ENCODE results near the gene UIMC1. TPM values are rescaled to one million over a fixed set of nuclear protein-coding genes. Genes with fewer than 3 reads are reported as not detected.

Gene UIMC1
- total RNA-seq, 1 donor from 2014 or later = 24.5 TPM

DNA sequence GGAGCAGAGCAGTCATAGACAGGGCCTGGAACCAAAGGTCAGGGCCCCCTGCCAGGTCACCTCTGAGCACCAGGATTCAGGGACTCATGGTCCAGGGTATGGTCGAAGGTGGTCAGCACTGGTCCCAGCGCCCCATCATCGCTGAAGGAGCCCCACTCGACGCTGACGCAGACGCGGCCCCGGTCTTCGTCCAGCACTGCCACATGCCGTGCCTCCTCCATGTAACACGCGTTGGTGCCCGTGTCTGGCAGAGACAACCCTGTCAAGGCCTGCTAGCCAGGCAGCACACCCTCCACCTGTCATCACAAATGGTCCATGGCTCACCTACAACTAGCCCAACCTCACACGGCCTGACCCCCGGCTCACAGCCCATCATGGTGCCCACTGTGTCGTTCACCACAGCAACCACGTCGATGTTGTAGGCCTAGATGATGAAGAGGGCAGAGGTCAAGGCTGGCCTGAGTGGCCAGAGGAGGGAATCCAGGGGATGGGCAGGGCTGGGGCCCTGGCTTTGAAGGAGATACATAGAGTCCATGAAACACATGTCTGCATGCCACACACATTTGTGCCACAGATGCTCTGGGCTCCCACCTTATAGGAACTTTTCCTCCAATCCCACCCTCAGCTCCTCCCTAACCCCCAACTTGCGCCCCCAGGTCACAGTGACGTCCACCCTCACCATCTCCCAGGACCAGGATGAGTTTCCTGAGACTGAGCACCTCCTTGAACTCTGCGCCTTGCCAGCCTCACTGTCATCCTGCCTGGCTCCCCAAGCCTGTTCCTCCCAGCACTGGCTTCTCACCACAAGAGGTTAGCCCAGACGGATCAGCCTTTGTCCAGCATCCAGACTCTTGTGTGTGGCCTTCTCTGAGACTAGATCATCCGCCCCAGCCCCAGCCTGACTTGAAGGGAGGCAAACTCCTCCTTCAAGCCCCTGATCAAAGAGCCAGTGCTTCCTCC, 117.0 kb downstream of the UIMC1 start:
- DNase-seq (ENCODE audit: low read depth) (no peak), FAIRE-seq (no peak)
- TF ChIP-seq, protein P1, sequence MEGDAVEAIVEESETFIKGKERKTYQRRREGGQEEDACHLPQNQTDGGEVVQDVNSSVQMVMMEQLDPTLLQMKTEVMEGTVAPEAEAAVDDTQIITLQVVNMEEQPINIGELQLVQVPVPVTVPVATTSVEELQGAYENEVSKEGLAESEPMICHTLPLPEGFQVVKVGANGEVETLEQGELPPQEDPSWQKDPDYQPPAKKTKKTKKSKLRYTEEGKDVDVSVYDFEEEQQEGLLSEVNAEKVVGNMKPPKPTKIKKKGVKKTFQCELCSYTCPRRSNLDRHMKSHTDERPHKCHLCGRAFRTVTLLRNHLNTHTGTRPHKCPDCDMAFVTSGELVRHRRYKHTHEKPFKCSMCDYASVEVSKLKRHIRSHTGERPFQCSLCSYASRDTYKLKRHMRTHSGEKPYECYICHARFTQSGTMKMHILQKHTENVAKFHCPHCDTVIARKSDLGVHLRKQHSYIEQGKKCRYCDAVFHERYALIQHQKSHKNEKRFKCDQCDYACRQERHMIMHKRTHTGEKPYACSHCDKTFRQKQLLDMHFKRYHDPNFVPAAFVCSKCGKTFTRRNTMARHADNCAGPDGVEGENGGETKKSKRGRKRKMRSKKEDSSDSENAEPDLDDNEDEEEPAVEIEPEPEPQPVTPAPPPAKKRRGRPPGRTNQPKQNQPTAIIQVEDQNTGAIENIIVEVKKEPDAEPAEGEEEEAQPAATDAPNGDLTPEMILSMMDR (IDR thresholded peaks at IDR 0.05; ENCODE audit: insufficient read depth, low read length, severe bottlenecking) = no peak

DNA sequence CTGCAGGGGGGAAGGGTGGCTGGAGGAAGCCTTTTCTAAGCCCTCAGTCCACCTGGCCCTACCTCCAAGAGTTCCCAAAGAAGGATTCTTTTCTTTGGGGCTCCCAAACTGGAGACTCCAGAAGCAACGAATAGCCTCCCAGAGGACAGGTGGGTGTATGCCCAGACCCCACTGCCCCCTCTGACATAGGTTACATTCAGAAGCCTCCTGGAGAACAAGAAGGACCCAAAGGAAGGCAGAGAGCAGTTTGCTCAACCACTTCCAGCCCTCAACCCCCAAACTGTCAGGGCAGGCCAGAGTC, 117.8 kb downstream of the UIMC1 start:
- FAIRE-seq = no peak
- no peaks in the 10 kb centered on the region for H3K36me3 ChIP-seq (ENCODE audit: control insufficient read depth, insufficient read depth, low read length)

More for the DNA sequence above, 117.0 kb downstream of the UIMC1 start:
- no peaks in the 10 kb centered on the region for H3K36me3 ChIP-seq (ENCODE audit: control insufficient read depth, insufficient read depth, low read length)
- H3K4me3 ChIP-seq (ENCODE audit: low read depth, low read length) = no peak overlapping the region
- no peaks in the 10 kb centered on the region for H3K27me3 ChIP-seq (ENCODE audit: control insufficient read depth, insufficient read depth, low read length)

DNA sequence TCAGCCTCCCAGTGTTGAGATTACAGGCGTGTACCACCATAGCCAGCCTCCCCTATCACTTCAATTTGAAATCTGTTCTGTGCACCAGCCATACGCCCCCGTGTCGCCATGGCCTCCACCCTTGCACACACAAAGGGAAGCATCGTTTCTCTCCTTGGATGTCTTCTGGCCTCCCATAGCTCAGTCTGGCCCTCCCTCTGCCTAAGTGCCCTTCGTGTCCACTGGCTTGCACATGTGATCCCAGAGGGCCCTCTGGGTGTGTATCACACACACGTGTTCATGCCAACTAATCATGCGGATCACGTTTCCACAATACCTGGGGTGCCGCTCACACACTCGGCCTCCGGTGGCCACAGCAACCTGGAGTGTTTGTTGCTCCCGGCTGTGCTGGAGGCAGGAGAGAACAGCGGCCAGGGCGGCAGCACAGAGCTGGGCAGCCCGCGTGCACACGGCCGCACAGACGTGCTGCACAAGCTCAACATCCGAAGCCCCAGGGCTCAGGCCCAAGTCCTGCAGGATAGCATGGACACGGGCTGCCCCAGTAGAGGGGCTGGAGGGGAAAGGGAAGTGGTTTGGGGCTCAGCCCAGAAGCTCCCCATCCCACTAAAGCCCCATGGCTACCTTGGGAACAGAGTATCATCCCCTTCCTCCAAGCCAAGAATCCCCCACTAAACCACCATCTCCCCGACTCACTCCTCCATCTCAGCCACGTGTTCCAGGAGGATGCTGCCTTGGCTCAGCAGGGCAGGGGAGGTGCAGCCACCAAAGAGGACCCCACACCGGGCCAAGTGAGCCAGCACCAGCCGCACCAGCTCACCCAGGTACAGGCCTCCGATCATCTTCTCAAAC, 118.3 kb downstream of the UIMC1 start:
- Histone ChIP-seq H3K4me3 (ENCODE audit: low read depth, low read length) (no peak overlapping the region), H3K36me3 (ENCODE audit: control insufficient read depth, insufficient read depth, low read length) (no peaks in the 10 kb centered on the region), H3K27me3 (ENCODE audit: control insufficient read depth, insufficient read depth, low read length) (no peaks in the 10 kb centered on the region)
- TF ChIP-seq, protein P1 (IDR thresholded peaks at IDR 0.05; ENCODE audit: insufficient read depth, low read length, severe bottlenecking) = no peak
- DNase-seq (ENCODE audit: low read depth) (no peak), FAIRE-seq (peak; percentile 23)

More for the DNA sequence above, 117.8 kb downstream of the UIMC1 start:
- no peak overlapping the region for H3K4me3 ChIP-seq (ENCODE audit: low read depth, low read length)
- TF ChIP-seq, protein P1 (IDR thresholded peaks at IDR 0.05; ENCODE audit: insufficient read depth, low read length, severe bottlenecking) = no peak
- no peaks in the 10 kb centered on the region for H3K27me3 ChIP-seq (ENCODE audit: control insufficient read depth, insufficient read depth, low read length)
- DNase-seq (ENCODE audit: low read depth) = no peak

DNA sequence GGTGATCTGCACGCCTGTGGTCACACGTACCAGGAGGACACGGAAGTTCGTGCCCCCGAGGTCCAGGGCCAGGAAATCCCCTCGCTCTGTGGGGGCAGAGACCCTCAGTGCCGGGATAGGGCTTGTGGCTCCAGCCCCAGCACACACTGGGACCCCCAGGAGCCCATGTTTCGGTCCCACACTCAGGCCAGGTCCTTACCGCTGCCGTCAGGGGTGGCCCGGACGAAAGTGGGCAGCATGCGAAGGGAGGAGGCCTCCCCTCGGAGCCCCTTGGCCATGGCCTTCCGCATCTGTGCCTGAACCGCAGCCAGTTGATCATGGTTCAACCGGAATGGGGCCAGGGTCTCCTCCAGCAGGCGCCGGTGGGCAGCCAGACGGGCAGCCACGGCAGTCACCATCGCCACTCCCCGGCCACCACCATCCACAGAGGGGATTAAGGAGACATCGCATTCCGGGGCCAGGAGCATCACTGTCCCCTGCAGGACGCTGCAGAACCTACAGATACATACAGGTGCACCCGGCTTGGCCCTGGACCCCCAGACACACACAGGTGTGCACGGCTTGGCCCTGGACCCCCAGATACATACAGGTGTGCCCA, 119.2 kb downstream of the UIMC1 start:
- H3K27me3 ChIP-seq (ENCODE audit: control insufficient read depth, insufficient read depth, low read length) = peaks cover 4% of the 10 kb centered on the region
- TF ChIP-seq, protein P1 (IDR thresholded peaks at IDR 0.05; ENCODE audit: insufficient read depth, low read length, severe bottlenecking) = no peak
- no peak overlapping the region for H3K4me3 ChIP-seq (ENCODE audit: low read depth, low read length)
- DNase-seq (ENCODE audit: low read depth) (no peak), FAIRE-seq (no peak)
- H3K36me3 ChIP-seq (ENCODE audit: control insufficient read depth, insufficient read depth, low read length) = no peaks in the 10 kb centered on the region

DNA sequence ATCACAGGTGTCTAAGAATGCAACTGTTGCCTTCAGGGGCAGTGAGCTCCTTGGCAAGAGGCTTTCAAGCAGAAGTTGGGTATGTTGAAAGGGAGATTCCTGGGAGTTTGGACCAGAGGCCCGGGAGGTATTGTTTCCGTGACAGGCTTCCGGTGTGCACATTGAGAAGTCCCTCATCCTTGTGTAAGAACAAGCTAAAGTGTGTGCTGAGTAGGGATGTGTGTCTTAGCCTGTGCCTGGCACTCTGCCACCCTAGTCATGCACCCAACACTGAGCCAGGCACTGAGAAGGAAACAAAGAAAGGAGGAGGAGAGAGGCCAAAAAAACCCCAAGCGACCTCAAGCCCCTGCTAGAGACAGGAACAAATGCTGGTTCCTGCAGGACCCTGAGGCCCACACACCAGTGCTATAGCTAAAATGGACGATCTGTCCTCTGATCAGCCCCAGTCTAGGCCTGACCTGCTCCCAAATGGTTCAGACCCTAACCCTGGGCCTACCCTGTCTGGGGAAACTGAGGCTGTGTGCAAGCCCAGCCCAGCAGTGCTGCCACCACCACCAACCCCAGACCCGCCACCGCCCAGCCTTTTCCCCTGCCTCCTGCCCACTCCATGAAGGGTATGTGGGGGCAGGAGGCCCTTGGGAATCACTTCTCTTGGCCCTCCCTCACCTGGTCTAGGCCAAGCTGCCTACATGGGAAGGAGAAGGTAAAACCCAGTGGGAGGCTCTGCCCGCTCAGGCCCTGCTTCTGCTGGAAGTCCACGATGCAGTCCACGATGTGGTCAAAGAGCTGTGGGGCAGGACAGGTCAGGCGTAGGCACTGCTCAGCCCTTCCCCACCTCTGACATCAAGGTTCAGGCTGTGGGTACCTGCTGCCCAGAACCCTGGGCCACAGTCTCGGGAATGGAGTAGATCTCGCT, 120.0 kb downstream of the UIMC1 start:
- Histone ChIP-seq H3K27me3 (ENCODE audit: control insufficient read depth, insufficient read depth, low read length) (peaks cover 4% of the 10 kb centered on the region), H3K36me3 (ENCODE audit: control insufficient read depth, insufficient read depth, low read length) (no peaks in the 10 kb centered on the region), H3K4me3 (ENCODE audit: low read depth, low read length) (no peak overlapping the region)
- no peak for FAIRE-seq
- DNase-seq (ENCODE audit: low read depth) = no peak
- TF ChIP-seq, protein P1 (IDR thresholded peaks at IDR 0.05; ENCODE audit: insufficient read depth, low read length, severe bottlenecking) = no peak

All from bronchial epithelial cell (primary cell).